PFSK-1 (cell line): ENCODE measurements around the gene SLC29A1.

Source experiments
- POLR2AphosphoS5 ChIP-seq: IDR thresholded peaks from 2 replicates; pipeline ENCODE4 v1.6.1; 2012; ENCODE audit warnings: low read depth, mild to moderate bottlenecking, control low read depth, low read length, moderate library complexity
- SIN3A ChIP-seq: IDR thresholded peaks from 2 replicates; pipeline ENCODE4 v1.6.1; 2012; ENCODE audit warnings: mild to moderate bottlenecking, low read length, moderate library complexity, borderline replicate concordance; ENCODE audit not compliant: insufficient read depth
- TAF1 ChIP-seq: IDR thresholded peaks from 2 replicates; pipeline ENCODE4 v1.6.1; 2012; ENCODE audit warnings: low read length, control low read depth, borderline replicate concordance; ENCODE audit not compliant: insufficient read depth

DNA sequence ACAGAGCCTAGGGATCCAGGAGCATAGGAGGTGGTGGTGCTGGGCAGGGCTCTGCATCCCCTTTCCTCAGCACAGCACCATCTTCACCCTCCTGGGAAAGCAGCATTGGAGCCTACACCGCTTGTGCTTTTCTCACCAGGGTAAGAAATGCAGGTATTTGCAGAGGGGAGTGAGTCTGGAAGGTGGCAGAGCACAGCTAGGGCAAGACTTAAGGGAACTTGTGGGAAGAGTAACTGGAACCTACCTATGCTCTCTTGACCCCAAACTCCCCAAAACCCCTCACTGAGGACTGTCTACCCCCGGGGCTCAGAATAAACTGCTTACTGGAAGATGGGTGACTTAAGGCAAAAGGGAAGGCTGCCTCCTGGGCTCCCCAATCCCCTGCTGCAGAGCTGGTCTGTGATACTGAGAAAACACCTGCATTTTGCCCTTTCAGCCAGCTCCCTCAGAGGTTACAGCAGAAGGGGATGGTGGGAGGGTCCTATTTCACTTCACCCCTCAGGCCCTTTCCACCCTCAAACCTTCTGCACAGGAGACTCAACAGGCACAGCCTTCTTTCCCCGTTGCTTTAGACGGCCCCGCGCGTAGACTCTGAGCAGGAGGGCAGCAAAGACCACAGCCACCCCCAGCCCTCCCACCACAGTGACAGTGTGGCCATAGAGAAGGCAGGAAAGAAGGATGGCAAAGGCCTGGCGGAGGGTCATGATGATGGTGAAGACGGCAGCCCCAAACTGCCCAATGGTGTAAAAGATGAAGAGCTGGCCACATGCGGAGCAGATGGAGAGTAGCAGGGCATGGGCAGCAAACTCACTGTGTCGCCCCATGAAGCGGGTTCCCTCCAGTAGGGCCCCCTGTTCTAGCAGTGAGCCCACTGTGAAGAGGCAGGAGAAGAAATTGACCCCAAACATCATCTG lies 31.1 kb downstream of the SLC29A1 start:
- TF ChIP-seq TAF1 (peak; percentile 62; the same call in 1 of the 2 replicates), SIN3A (peak; percentile 60; the same call in 1 of the 2 replicates), POLR2AphosphoS5 (peak; percentile 93)
